C4-2B (cell line): Measurements from ENCODE around the gene REEP3.
A peak's percentile ranks its signal among the peaks of the same experiment; 100 is the strongest.
"Not testable (repeated sequence)": the region's sequence is repeated elsewhere in the genome, so short reads cannot be mapped to it uniquely, and the experiment has no call there.

Source experiments
- H3K27ac ChIP-seq: fragments of 450-650 bp; 2 replicates; pipeline ENCODE4 v1.5.1; 2017
- CTCF ChIP-seq: fragments of 450-650 bp; conservative IDR thresholded peaks from 2 replicates; pipeline ENCODE4 v1.5.1; 2017; ENCODE audit warnings: mild to moderate bottlenecking
- ZFX ChIP-seq: fragments of 450-650 bp; IDR thresholded peaks from 2 replicates; pipeline ENCODE4 v1.6.1; 2017

The REEP3 gene

GRCh38 chr10:63657761-63658160, 136.6 kb downstream of the REEP3 start:
- H3K27ac ChIP-seq, result no peak overlapping the region
- no peak for TF ChIP-seq ZFX
- TF ChIP-seq CTCF, result no peak

- not testable (repeated sequence) for H3K27ac ChIP-seq
Measured at GRCh38 chr10:63660941-63661340, 139.7 kb downstream of the REEP3 start.

GRCh38 chr10:63661347-63661746, 140.1 kb downstream of the REEP3 start:
- TF ChIP-seq CTCF (no peak), ZFX (no peak)
- no peak overlapping the region for H3K27ac ChIP-seq

GRCh38 chr10:63664341-63664885, 143.2 kb downstream of the REEP3 start:
- H3K27ac ChIP-seq, result peak overlapping the region; percentile 76
- no peak for TF ChIP-seq ZFX

- H3K27ac ChIP-seq, result peak overlapping the region; percentile 76
Measured at GRCh38 chr10:63665006-63665580, 143.9 kb downstream of the REEP3 start.

- TF ChIP-seq ZFX, result no peak
- TF ChIP-seq CTCF, result no peak
- no peak overlapping the region; the same call in 1 of the 2 replicates for H3K27ac ChIP-seq
Measured at GRCh38 chr10:63665670-63666134, 144.5 kb downstream of the REEP3 start.

GRCh38 chr10:63666836-63667383, 145.7 kb downstream of the REEP3 start:
- H3K27ac ChIP-seq, result no peak overlapping the region
- no peak for TF ChIP-seq CTCF

GRCh38 chr10:63667596-63668480, 146.6 kb downstream of the REEP3 start:
- TF ChIP-seq ZFX, result no peak
- TF ChIP-seq CTCF, result no peak
- no peak overlapping the region for H3K27ac ChIP-seq
